IPS-20b (cell line): ENCODE measurements around the gene FGFBP3.
A peak's percentile ranks its signal among the peaks of the same experiment; 100 is the strongest.

Source experiments
- H3K27ac ChIP-seq: one replicate; pipeline ENCODE4 v1.5.1; 2013; ENCODE audit warnings: low read length
- H3K27me3 ChIP-seq: 2 replicates; pipeline ENCODE4 v1.6.1; 2013; ENCODE audit warnings: mild to moderate bottlenecking, low read length, inconsistent platforms; ENCODE audit not compliant: insufficient read depth
- H3K36me3 ChIP-seq: 2 replicates; pipeline ENCODE4 v1.6.1; 2013; ENCODE audit warnings: low read depth, mild to moderate bottlenecking, inconsistent platforms, low read length, moderate library complexity; ENCODE audit not compliant: insufficient read depth
- H3K4me1 ChIP-seq: 2 replicates; pipeline ENCODE4 v1.6.1; 2013; ENCODE audit warnings: mild to moderate bottlenecking, control low read depth, inconsistent platforms, low read length, moderate library complexity; ENCODE audit not compliant: insufficient read depth
- H3K4me3 ChIP-seq: 2 replicates; pipeline ENCODE4 v1.5.1; 2013; ENCODE audit warnings: mild to moderate bottlenecking, low read length, inconsistent platforms
- H3K9ac ChIP-seq: 2 replicates; pipeline ENCODE4 v1.6.1; 2013; ENCODE audit warnings: low read depth, mild to moderate bottlenecking, inconsistent platforms, low read length, moderate library complexity
- H3K9me3 ChIP-seq: 2 replicates; pipeline ENCODE4 v1.6.1; 2013; ENCODE audit warnings: mild to moderate bottlenecking, low read depth, low read length, inconsistent platforms; ENCODE audit not compliant: insufficient read depth

The FGFBP3 gene

DNA sequence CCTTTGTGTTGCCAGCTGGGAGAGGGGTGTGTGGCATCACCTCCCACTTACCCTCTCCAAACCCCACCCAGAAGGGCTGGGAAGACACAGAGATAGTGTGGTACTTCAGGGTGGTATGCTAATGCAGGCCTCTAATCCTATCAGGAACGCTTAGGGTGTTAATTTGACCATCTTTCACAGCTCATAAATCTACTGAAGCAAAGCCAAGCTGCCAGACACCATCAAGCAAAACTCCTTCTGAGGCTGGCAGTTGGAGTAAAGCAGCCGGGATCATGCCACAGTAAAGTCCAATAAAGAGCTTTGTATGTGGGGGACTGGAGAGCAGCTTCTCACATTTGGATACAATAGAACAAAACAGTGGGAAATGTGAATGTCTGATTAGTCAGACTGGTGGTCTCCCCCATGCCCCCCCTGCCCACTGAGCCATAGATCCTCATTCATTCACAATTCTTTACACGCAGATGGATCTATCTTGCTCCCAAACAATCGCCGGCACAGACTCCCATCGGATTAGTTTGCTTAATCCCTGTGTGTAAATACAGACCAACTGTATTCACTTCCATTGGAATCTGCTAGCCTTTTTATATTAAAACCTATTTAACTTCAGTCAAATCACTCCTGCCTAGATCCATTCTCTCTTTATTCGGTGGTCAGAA is 29.6 kb downstream of the FGFBP3 start:
- Histone ChIP-seq H3K4me1 (peaks cover 28% of the 10 kb centered on the region), H3K9me3 (no peaks in the 10 kb centered on the region; the same call in 1 of the 2 replicates), H3K27me3 (no peaks in the 10 kb centered on the region), H3K4me3 (peak overlapping the region; percentile 9; the same call in 1 of the 2 replicates), H3K36me3 (no peaks in the 10 kb centered on the region), H3K27ac (no peak overlapping the region), H3K9ac (peak overlapping the region; percentile 4; the same call in 1 of the 2 replicates)

DNA sequence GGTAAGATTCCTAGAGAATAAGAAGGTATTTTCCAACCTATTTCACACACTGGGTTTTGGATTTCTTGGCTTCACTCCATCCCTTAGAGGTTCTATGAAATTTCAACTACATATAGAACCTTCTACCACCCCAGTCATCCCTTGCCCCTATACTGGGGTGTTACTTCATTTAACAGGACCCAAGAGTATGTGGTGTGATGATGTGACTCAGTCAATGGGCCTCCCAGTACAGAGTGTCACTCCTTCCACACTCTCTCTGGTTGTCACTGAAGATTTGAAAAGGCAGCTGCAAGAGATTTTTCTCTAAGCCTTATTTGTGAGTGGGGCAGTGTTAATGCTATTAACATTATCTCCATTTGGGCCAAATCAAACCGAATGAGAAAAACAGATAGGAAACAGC is 33.5 kb downstream of the FGFBP3 start:
- H3K4me1 ChIP-seq, result peaks cover 15% of the 10 kb centered on the region

GRCh38 chr10:91875156-91875555 is 34.1 kb downstream of the FGFBP3 start:
- Histone ChIP-seq H3K4me1 (peaks cover 10% of the 10 kb centered on the region), H3K4me3 (no peak overlapping the region), H3K27me3 (no peaks in the 10 kb centered on the region), H3K27ac (peak overlapping the region; percentile 48), H3K9me3 (no peaks in the 10 kb centered on the region; the same call in 1 of the 2 replicates), H3K36me3 (no peaks in the 10 kb centered on the region), H3K9ac (no peak overlapping the region)

More for the DNA sequence above, 33.5 kb downstream of the FGFBP3 start:
- Histone ChIP-seq H3K4me3 (no peak overlapping the region), H3K27me3 (no peaks in the 10 kb centered on the region), H3K27ac (no peak overlapping the region), H3K9me3 (no peaks in the 10 kb centered on the region; the same call in 1 of the 2 replicates), H3K9ac (no peak overlapping the region), H3K36me3 (no peaks in the 10 kb centered on the region)

- Histone ChIP-seq H3K27ac (no peak overlapping the region), H3K9ac (0 out of 2 replicates have a peak overlapping the region, but pooled peaks have one; percentile 5), H3K9me3 (no peaks in the 10 kb centered on the region), H3K27me3 (no peaks in the 10 kb centered on the region), H3K4me1 (peaks cover 21% of the 10 kb centered on the region), H3K4me3 (no peak overlapping the region), H3K36me3 (peaks cover 42% of the 10 kb centered on the region)
These were observed 43.7 kb downstream of the FGFBP3 start for GRCh38 chr10:91865562-91866081.

GRCh38 chr10:91864744-91865143 is 44.5 kb downstream of the FGFBP3 start:
- Histone ChIP-seq H3K4me3 (no peak overlapping the region), H3K27me3 (no peaks in the 10 kb centered on the region), H3K36me3 (peaks cover 50% of the 10 kb centered on the region), H3K9ac (no peak overlapping the region), H3K27ac (no peak overlapping the region), H3K9me3 (no peaks in the 10 kb centered on the region), H3K4me1 (peaks cover 21% of the 10 kb centered on the region)

DNA sequence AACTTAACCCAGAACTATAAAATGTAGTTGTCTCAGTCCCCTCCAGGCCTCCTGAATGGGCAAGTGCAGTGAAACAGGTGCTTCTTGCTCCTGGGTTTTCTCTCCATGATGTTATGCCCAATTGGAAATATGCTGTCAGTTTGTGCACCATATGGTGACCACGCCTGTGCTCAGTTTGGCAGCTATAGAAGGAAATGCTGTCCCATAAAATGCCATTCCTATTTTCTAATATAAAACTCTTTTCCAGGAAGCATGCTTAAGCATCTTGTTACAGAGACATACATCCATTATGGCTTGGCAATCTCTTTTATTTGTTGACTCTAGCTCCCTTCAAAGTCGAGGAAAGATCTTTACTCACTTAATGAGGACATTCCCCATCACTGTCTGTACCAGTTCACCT is 45.2 kb downstream of the FGFBP3 start:
- Histone ChIP-seq H3K4me1 (peaks cover 21% of the 10 kb centered on the region), H3K9me3 (no peaks in the 10 kb centered on the region), H3K27ac (no peak overlapping the region), H3K36me3 (peaks cover 57% of the 10 kb centered on the region), H3K9ac (no peak overlapping the region), H3K27me3 (no peaks in the 10 kb centered on the region), H3K4me3 (no peak overlapping the region)

- Histone ChIP-seq H3K4me3 (no peak overlapping the region), H3K4me1 (peaks cover 10% of the 10 kb centered on the region; the same call in 1 of the 2 replicates), H3K9me3 (no peaks in the 10 kb centered on the region), H3K27me3 (no peaks in the 10 kb centered on the region), H3K27ac (no peak overlapping the region), H3K9ac (no peak overlapping the region), H3K36me3 (peaks cover 88% of the 10 kb centered on the region)
These were observed 48.4 kb downstream of the FGFBP3 start for GRCh38 chr10:91860885-91861284.

- H3K27me3 ChIP-seq, result no peaks in the 10 kb centered on the region
- no peaks in the 10 kb centered on the region for H3K9me3 ChIP-seq
- peaks cover 94% of the 10 kb centered on the region for H3K36me3 ChIP-seq
- no peaks in the 10 kb centered on the region for H3K4me1 ChIP-seq
- H3K4me3 ChIP-seq, result no peak overlapping the region
- H3K27ac ChIP-seq, result no peak overlapping the region
- no peak overlapping the region for H3K9ac ChIP-seq
These were observed 52.6 kb downstream of the FGFBP3 start for GRCh38 chr10:91856637-91857036.
